ENCODE data around the gene MICAL3.

MICAL3 gene

DNA sequence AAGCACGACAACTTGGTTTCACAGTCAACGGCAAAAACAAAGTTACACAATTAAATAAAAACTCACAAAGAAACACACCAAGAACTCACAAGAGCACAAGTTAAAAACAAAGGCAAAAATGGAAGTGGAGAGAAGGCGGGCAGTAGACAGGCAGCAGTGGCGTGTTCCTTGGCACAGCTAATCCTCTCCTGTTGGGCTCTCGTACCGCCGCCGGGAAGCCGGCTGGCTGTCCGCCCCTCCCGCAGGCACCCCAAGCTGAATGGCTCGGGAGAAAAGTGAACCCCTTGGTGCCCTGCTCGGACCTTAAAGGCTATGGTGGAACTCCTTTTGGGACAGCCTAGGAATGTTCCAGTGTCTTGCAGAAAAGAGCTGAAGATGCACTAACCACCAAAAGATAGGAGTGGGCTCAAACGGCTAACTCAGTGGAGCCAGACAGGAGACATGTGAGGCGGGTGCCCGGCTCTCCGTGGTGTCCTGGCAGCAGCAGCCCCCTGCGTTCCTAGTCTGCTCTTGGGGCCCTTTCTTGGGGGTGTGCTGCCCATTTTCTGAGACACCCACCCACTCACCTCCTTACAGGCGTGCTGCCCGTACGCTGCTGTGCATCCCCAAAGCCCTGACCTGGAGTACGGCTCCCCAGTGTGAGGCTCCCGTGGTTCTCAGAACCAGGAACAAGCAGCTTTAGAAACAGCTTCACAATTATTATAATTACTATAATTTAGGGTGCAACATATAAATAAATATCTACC, 164.0 kb downstream of the MICAL3 start:
- DNase-seq, result no peak

- DNase-seq, result no peak
Observed at GRCh38 chr22:17858033-17858432, 166.3 kb downstream of the MICAL3 start.

- no peak for DNase-seq
Observed at GRCh38 chr22:17855572-17856290, 168.6 kb downstream of the MICAL3 start.

DNA sequence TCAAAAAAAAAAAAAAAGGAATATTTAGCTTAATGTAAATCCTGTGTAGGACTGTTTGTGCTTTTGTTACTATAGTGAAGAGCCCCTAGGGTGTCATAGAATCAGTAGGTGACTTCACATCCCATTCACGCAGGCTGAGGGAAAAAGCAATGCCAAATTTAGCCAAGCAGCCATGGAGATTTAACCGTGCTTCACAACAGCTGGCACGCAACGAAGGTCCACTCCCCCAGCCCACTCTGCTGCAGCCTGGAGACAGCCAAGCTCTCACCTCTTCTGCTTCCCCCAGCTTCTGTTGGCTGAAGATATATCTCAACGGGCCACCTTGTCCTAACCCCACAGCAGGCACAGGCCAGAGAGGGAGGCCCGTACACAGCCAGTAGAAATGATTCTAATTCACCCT, 171.3 kb downstream of the MICAL3 start:
- DNase-seq, result no peak

- DNase-seq, result no peak
Observed at GRCh38 chr22:17851759-17852158, 172.6 kb downstream of the MICAL3 start.

DNA sequence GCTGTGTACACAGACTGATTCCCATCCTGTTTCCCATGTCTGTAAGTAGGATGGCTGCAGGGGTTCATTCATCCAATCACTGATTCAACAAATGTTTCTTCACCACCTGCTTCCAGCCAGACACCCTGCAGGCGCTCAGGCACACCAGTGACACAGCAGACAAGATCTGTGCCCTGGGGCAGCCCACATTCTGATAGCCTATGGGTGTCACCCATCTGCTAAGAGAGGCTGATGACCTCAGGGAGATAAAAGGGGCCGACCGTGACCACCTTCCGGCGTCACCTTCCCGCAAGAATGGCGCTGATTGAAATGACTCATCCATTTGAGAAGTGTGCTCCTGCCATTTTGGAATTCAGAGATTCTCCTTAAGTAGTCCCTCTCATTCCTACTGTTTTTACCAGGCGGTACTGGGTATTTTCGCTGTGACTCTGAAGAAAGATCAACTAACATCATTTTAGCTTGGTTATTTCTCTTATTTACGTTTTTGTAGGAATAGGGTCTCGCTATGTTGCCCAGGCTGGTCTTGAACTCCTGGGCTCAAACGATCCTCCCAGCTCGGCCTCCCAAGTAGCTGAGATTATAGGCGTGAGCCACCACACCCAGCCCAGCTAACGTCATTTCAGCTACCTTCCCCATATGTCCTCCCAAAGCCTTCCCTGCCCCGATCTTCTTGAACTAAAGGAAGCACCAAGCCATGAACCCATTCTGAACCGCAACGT, 176.8 kb downstream of the MICAL3 start:
- no peak for DNase-seq

GRCh38 chr22:17846326-17846992, 177.9 kb downstream of the MICAL3 start:
- DNase-seq, result no peak

GRCh38 chr22:17845790-17846189, 178.6 kb downstream of the MICAL3 start:
- DNase-seq, result no peak

DNA sequence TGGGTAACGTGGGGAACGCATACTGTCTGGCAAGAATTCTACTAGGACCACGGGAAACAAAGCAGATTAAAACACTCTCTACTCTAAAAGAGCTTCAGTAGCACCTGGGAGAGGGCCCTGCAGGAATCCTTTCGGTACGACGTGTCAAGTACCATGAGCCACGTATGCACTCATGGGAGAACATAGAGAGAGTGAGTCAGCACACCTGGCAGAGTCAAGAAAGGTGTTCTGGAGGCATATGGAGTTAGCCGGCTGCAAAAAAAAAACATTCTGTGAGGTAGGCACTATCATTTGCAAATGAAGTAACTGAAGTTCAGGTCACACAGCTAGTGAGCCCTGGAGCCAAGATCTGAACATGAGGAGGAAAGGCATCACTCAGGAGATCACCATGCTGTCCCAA, 179.0 kb downstream of the MICAL3 start:
- DNase-seq, result peak; percentile 42

GRCh38 chr22:17844150-17844549, 180.2 kb downstream of the MICAL3 start:
- no peak for DNase-seq

- DNase-seq, result no peak
Observed at GRCh38 chr22:17842386-17842785, 182.0 kb downstream of the MICAL3 start.

DNA sequence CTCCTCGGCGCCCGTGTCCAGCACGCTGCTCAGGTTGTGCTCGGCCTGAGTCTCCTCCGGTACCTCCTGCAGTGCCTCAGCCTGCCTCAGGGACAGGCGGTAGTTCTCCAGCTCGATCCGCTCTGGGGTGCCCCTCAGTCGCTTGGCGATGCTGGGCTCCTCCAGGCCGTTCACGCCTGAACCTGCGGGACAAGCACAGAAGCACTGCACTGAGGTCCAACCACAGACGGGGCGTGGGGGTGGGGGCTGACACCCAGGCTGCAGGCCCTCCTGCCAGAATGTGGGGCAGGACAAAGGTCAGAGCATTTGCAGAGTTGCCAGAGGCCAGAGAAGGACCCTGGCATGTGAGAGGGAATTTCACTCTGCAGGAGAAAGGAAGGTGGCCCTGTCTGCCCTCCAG, 182.5 kb downstream of the MICAL3 start:
- DNase-seq, result no peak

DNA sequence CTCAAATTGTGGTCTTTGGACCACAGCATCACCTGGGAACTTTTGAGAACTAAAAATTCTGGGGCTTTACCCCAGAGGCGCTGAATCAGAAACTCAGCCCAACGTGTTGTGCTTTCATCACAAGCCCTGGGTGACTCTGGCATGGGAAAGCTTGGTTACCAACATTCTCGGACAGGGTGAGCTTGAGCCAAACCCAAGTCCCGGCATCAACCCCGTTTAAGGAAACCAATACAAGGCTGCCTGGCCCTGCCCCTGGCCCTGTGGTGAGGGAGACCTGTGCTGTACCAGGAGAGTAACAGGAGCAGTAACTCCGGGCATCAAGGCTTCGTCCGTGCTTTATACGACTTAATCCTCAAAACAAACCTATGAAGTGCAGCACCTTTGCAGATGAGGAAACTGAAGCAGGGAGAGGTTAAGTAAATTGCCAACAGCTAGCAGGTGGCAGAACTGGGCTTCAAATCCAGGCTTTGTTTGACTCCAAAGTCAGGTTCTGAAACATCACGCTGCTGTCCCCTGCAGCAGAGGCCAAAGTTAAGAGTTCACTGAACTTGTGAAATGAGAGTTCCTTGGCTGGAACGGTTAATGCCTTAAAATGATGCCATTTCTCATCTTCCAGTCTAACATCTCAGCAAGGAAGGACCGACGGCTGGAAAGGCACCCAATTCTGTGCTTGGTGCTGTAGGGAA, 186.0 kb downstream of the MICAL3 start:
- DNase-seq, result no peak

DNA sequence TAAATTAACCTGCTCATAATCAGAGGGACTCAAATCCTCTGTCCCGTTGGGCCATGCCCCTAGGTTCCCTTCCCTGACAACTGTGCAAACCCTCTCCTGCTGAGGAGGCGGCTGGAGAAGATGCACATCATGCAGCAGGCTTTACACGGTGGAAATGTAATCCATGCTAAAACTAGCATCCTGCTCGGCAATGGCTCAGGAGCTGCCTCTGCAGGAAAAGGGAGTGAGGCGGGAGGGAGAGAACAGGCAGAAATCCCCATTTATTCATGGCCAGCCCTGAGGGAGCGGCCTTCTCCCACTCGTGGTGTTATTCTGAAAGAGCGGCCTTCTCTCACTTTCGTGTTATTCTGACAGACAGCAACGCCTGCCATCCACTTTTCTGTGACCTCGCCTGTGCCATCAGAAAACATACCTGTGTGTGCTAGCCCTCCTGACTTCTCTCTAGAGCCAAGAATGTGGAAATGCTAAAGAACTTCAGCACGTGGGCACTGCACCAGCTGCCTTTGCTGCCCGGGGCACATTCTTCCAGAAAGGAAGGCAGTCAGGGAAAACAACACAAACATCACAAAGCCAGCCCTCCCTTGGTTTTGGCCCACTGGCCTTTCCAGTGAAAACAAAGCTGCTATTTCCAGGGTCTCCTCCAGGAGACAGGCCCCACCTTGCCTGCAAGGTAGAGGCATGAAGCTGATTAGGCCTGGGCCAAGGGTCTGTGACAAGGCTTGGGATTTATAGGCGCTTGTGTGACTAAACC, 187.2 kb downstream of the MICAL3 start:
- DNase-seq, result no peak

DNA sequence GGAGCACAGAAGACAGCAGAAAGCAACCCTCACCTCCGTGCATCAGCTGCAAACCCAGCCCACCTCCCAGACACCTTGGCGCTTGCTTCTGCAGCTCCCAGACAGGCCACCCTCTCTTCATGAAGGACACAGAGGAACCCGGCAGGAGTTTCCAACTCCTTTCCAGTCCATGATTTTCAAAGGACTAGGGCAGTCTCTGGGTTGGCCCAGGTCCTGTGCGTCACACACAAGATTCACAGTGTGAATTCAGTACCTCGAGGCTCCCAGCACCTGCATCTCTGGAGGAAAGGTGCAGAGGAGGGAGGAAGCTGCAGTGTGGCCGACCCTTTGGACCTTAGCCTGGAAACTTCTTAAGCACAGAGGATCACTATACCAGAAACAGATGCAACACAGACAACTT, 189.1 kb downstream of the MICAL3 start:
- DNase-seq, result no peak

- DNase-seq, result no peak
Observed at GRCh38 chr22:17833489-17833888, 190.9 kb downstream of the MICAL3 start.

DNA sequence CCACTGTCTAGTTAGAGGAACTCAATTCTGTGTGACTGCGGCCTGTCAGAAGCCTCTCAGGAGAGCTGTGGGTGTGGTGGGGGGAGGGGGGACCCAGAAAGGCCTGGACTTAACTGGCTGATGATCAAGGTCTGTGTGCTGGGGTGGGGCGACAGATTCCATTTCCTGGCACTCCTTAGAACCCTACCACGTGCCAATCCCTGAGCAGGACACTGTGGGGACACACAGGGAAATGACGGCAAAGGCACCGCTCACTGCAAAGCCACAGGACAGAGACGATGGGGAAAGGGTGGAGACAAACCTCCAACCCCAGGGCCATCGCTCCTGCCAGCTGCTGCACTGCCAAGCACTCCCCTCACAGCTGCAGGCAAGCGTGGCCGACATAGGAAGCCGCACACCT, 191.7 kb downstream of the MICAL3 start:
- DNase-seq, result no peak

DNA sequence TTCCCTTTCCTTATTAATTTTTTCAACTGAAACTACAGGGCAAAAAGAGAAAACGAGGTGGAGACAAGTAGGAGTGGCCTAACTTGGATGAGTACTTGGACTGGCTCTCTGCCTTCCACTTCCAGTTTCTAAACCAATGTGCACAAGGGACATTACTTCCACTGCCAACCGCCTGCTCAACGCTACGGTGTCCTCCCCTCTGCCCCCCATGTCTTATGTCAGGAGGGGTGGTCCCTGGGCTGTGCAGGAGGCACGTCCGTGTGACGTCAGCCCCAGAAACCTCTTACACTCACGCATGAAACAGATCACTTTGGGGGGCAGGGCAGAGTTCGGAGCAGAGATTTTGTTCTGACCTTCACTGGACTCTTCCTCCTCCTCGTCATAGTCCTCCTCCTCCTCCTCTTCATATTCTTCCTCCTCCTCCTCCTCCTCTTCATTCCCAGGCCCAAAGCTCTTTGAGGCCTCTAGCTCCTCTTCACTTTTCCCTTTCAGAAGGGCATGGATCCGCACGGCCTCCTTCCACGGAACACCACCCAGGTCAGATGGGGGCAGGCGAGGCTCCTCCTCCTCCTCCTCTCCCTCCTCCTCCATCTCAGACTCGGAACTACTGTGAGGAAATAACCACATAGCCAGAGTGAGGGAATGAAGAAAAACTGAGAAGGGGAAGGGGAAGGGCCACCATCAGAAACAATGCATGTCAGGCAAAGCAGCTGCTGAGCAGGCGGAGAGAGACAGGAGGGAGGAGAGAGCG, 192.7 kb downstream of the MICAL3 start:
- DNase-seq, result no peak

- peak; percentile 2 for DNase-seq
Observed at GRCh38 chr22:17830043-17830961, 194.1 kb downstream of the MICAL3 start.

DNA sequence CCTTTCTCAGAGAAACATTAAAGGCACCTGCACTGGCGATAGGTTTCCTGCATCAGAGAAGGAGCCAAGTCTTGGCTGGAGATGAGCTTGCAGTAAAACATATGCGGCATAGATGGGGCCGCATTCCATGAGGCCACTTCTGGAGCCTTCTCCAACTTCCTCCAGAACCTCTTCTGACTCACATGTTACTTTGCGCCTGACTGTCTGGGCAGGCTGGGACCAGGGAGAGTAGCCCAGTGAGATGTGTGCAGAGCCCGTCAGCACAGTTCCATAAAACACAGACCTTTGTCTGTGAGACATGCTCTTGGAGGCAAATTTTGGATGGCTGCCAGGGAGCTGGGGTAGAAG, 194.7 kb downstream of the MICAL3 start:
- no peak for DNase-seq
